OCI-LY7 (cell line): ENCODE data around the gene CHD2. TPM values are rescaled to one million over a fixed set of nuclear protein-coding genes. Genes with fewer than 3 reads are reported as not detected.

Experiments
- BruUV-seq: library from RNA; stranded (reverse); fragments of 400-500 nt; replicated peaks from 2 replicates; lab custom pipeline; 2021; lab: Mats Ljungman, UMichigan
- CTCF ChIA-PET: fragments of 300-600 bp; sonication (Branson Sonifier 250); formaldehyde crosslinking; loops from one replicate; lab custom pipeline; 2022; ENCODE audit warnings: antibody characterized with exemption; ENCODE audit not compliant: unreplicated experiment; lab: Charles Lee
- POLR2A ChIA-PET: fragments of 300-600 bp; sonication (Branson Sonifier 250); formaldehyde crosslinking; loops from one replicate; lab custom pipeline; 2022; ENCODE audit warnings: antibody characterized with exemption; lab: Charles Lee
- DNase-seq: peaks from one replicate; pipeline ENCODE4 v3.0.0-alpha.2; 2015; ENCODE audit warnings: low spot score
- H2AFZ ChIP-seq: fragments of 200-600 bp; sonication (generic), shearing (Covaris generic); 2 replicates; pipeline ENCODE4 v1.6.1; 2014; ENCODE audit warnings: mild to moderate bottlenecking, antibody characterized with exemption, low read length, moderate library complexity
- H3K27ac ChIP-seq: fragments of 200-600 bp; sonication (generic); 2 replicates; pipeline ENCODE4 v1.5.1; 2014; ENCODE audit warnings: mixed run types, low read depth, mild to moderate bottlenecking, moderate library complexity, low read length, inconsistent platforms; ENCODE audit not compliant: poor library complexity, severe bottlenecking
- H3K36me3 ChIP-seq: fragments of 200-600 bp; sonication (generic); 2 replicates; pipeline ENCODE4 v1.6.1; 2014; ENCODE audit warnings: mild to moderate bottlenecking, antibody characterized with exemption, low read length, moderate library complexity, mixed read lengths; ENCODE audit not compliant: insufficient read depth
- H3K4me1 ChIP-seq: fragments of 200-600 bp; sonication (generic); 2 replicates; pipeline ENCODE4 v1.5.1; 2014; ENCODE audit warnings: mild to moderate bottlenecking, low read length; ENCODE audit not compliant: insufficient read depth, poor library complexity, severe bottlenecking
- H3K4me2 ChIP-seq: fragments of 200-600 bp; sonication (generic); 2 replicates; pipeline ENCODE4 v1.6.1; 2014; ENCODE audit warnings: mild to moderate bottlenecking, low read length
- H3K4me3 ChIP-seq: fragments of 200-600 bp; sonication (generic); 2 replicates; pipeline ENCODE4 v1.5.1; 2014; ENCODE audit warnings: mild to moderate bottlenecking, low read depth, low read length; ENCODE audit not compliant: poor library complexity, severe bottlenecking
- H3K79me2 ChIP-seq: fragments of 200-600 bp; sonication (generic); 2 replicates; pipeline ENCODE4 v1.6.1; 2016; ENCODE audit warnings: low read depth, mild to moderate bottlenecking, low read length, moderate library complexity, mixed read lengths; ENCODE audit not compliant: insufficient read depth
- H3K9me2 ChIP-seq: fragments of 200-600 bp; sonication (generic); 2 replicates; pipeline ENCODE4 v1.6.1; 2016; ENCODE audit warnings: mild to moderate bottlenecking, low read length, mixed read lengths; ENCODE audit not compliant: insufficient read depth
- H3K9me3 ChIP-seq: fragments of 200-600 bp; sonication (generic); 2 replicates; pipeline ENCODE4 v1.6.1; 2014; ENCODE audit warnings: mild to moderate bottlenecking, mixed run types, low read length, mixed read lengths
- H4K20me1 ChIP-seq: fragments of 200-600 bp; sonication (generic); 2 replicates; pipeline ENCODE4 v1.6.1; 2014; ENCODE audit warnings: mild to moderate bottlenecking, antibody characterized with exemption, low read length, moderate library complexity, mixed read lengths; ENCODE audit not compliant: insufficient read depth
- CTCF ChIP-seq: fragments of 200-600 bp; sonication (generic); conservative IDR thresholded peaks from 2 replicates; pipeline ENCODE4 v1.5.1; 2014; ENCODE audit warnings: mild to moderate bottlenecking, antibody characterized with exemption, low read length, moderate library complexity, mixed read lengths
- EZH2phosphoT487 ChIP-seq: fragments of 200-600 bp; sonication (generic); IDR thresholded peaks from 2 replicates; pipeline ENCODE4 v1.6.1; 2018; ENCODE audit warnings: low read depth, borderline replicate concordance, mild to moderate bottlenecking, mixed run types, antibody characterized with exemption, low read length, moderate library complexity, mixed read lengths
- intact Hi-C: fragments of 100-400 bp; cut with micrococcal nuclease; formaldehyde crosslinking; loops from one replicate; pipeline ENCODE4 v1.10.0; 2022; ENCODE audit not compliant: unreplicated experiment
- total RNA-seq, 2 experiments: library from RNA; depleted of rRNA in 1 of 2; stranded (reverse); fragments of >200 nt in 1 of 2; shearing (Covaris generic) in 1 of 2; gene quantifications; 2 replicates each; pipeline ENCODE4 v1.2.3, GENCODE V29; 2014 to 2022

The CHD2 gene
- total RNA-seq, 2 experiments from 2014 or later = 133 to 213 TPM

GRCh38 chr15:92924216-92924615 lies 24.1 kb downstream of the CHD2 start:
- Histone ChIP-seq H3K79me2 (peaks cover 98% of the 10 kb centered on the region), H3K9me2 (no peaks in the 10 kb centered on the region), H3K4me1 (peaks cover 37% of the 10 kb centered on the region), H3K4me3 (no peak overlapping the region), H2AFZ (no peak overlapping the region), H3K9me3 (no peaks in the 10 kb centered on the region), H3K27ac (no peak overlapping the region), H4K20me1 (peaks cover 11% of the 10 kb centered on the region; the same call in 1 of the 2 replicates), H3K4me2 (no peak overlapping the region), H3K36me3 (peaks cover 100% of the 10 kb centered on the region)
- POLR2A ChIA-PET = interaction anchor here (0.6 to 1.0 kb wide), 2 partner anchors 10 to 123 kb away, joined by 3 read pairs; no protein-coding TSS in a partner anchor
- CTCF ChIA-PET = no interaction called here
- TF ChIP-seq CTCF (no peak), EZH2phosphoT487 (no peak)
- intact Hi-C loops = loop anchor here (2.0 kb wide), 1 partner anchor 15 kb away; no protein-coding TSS in a partner anchor
- no peak for DNase-seq
- no TSS peak for BruUV-seq

GRCh38 chr15:92925454-92925853 lies 25.3 kb downstream of the CHD2 start:
- Histone ChIP-seq H3K4me1 (peaks cover 26% of the 10 kb centered on the region), H3K9me3 (no peaks in the 10 kb centered on the region), H3K79me2 (peaks cover 90% of the 10 kb centered on the region), H4K20me1 (peaks cover 11% of the 10 kb centered on the region; the same call in 1 of the 2 replicates), H3K36me3 (peaks cover 100% of the 10 kb centered on the region), H3K9me2 (no peaks in the 10 kb centered on the region), H3K4me3 (no peak overlapping the region), H3K4me2 (no peak overlapping the region), H2AFZ (no peak overlapping the region), H3K27ac (no peak overlapping the region)
- BruUV-seq = no TSS peak
- DNase-seq = no peak
- ChIA-PET POLR2A (interaction anchor here (0.6 to 1.8 kb wide), 6 partner anchors 8 to 175 kb away, joined by 3 to 5 read pairs (median 4); no protein-coding TSS in a partner anchor), CTCF (interaction anchor here (1.1 kb wide), 1 partner anchor 128 kb away, joined by 3 read pairs; no protein-coding TSS in a partner anchor)
- intact Hi-C loops = loop anchor here (2.0 kb wide), 1 partner anchor 13 kb away; no protein-coding TSS in a partner anchor
- no peak for TF ChIP-seq CTCF
- no peak for TF ChIP-seq EZH2phosphoT487

- Histone ChIP-seq H3K4me1 (no peaks in the 10 kb centered on the region), H3K4me2 (no peak overlapping the region), H2AFZ (no peak overlapping the region), H3K27ac (no peak overlapping the region), H3K79me2 (peaks cover 64% of the 10 kb centered on the region), H3K4me3 (no peak overlapping the region), H3K36me3 (peaks cover 98% of the 10 kb centered on the region), H4K20me1 (peaks cover under 1% of the 10 kb centered on the region; the same call in 1 of the 2 replicates), H3K9me2 (no peaks in the 10 kb centered on the region), H3K9me3 (no peaks in the 10 kb centered on the region)
- DNase-seq = no peak
- ChIA-PET CTCF (interaction anchor here (0.6 kb wide), 1 partner anchor 76 kb away, joined by 3 read pairs; no protein-coding TSS in a partner anchor), POLR2A (interaction anchor here (0.6 to 1.6 kb wide), 2 partner anchors 20 to 25 kb away, joined by 3 to 4 read pairs; no protein-coding TSS in a partner anchor)
- TF ChIP-seq CTCF (no peak), EZH2phosphoT487 (no peak)
- intact Hi-C loops = no loop called here
- BruUV-seq = no TSS peak
These were observed 28.2 kb downstream of the CHD2 start for GRCh38 chr15:92928225-92928750.
